Muscle of back (tissue), 11 donors: ENCODE results near the gene MXRA8. TPM values are rescaled to one million over a fixed set of nuclear protein-coding genes. Genes with fewer than 3 reads are reported as not detected.
"Not testable (repeated sequence)": the region's sequence is repeated elsewhere in the genome, so short reads cannot be mapped to it uniquely, and the experiment has no call there.

Source experiments
- DNase-seq, 3 donors: peaks; one replicate each; pipeline versions ENCODE4 v3.0.0 to v3.0.0-alpha.2; 2013
- polyA plus RNA-seq, 10 donors: library from polyadenylated mRNA; unstranded; fragments of 120-200 nt; gene quantifications; one replicate each; pipeline ENCODE4 v1.2.1, GENCODE V29; 2013; ENCODE audit not compliant: insufficient read length in 10 of 10

MXRA8 gene
- polyA plus RNA-seq, 10 donors: 52.6 to 111 (median 69.8) TPM

DNA sequence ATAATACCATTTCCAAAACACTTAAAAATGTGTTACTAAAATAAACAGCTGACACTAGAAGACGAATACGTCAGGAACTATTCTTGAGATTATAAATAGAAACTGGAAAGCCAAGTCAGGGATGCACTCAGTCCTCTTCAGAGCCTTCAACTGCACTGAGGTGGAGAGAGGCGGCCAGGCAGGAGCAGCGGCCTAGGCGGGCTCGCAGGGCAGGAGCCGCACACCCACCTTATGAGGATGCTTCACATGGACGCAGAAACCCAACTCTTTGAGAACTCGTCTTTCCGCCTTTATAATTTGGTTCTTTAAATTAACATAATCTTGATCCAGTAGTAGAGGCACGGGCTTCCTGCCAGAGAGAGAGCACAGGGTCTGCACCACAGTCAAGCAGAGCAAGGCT, 36.8 kb upstream of the MXRA8 start:
- no peak for DNase-seq

GRCh38 chr1:1394116-1394515, 35.8 kb upstream of the MXRA8 start:
- DNase-seq: no peak

DNA sequence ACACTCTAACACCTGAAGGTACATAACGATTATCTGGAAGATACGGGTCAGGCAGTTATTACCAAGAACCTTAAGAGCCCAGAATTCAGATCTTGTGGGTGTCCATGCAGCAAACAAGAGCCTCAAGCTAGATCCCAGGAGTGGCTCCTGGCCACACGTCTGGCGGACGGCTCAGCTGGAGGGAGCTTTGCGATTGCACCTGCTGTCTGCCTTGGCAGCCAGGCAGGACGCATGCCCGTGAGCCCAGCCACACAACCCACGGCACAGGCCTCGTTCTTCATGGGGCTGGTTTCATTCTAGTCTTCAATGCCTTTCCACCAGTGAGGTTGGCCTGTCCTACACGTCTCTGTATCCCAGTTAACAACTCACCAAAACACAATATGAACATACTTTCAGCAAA, 35.1 kb upstream of the MXRA8 start:
- DNase-seq: no peak

DNA sequence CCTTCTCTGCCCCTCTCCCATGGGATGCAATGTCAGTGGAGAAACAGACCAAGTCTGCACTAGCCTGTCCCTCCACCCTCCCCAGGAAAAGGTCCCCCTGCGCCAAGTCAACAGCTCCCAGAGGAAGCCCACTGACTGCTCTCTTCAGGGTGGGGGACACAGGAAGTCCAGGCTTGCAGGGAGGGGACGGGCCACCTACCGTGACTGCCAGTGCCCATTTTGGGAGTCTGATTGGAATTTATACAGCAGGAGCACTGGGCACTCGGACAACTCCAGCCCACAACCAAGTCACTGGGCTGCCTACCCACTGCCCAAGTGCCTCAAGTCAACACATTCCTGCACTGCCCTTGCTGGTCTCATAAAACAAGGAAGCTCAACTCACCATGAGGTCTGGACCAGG, 34.7 kb upstream of the MXRA8 start:
- DNase-seq: no peak

GRCh38 chr1:1391225-1391624, 32.9 kb upstream of the MXRA8 start:
- no peak for DNase-seq

DNA sequence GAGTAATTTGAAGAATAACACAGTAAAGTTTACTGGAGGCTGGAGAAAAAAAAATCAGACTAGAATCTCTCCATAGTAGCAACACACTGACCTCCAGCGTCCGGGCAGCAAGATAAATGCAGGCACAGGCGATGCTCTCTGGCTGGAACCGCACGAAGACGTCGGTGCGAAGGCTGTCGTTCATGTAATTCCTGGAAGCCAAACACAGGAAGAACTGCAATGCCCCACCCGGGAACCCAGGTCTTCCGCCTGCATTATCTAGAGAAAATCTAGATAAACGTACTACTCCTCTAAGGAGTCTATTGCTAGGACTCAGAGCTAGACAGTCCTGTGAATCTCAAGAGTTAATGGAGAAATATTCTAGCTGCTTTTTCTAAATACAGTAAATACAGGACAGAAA, 32.3 kb upstream of the MXRA8 start:
- no peak for DNase-seq

GRCh38 chr1:1388078-1388472, 29.7 kb upstream of the MXRA8 start:
- no peak for DNase-seq

GRCh38 chr1:1387098-1388077, 29.0 kb upstream of the MXRA8 start:
- DNase-seq: no peak

GRCh38 chr1:1385931-1386330, 27.6 kb upstream of the MXRA8 start:
- DNase-seq: no peak

- not testable (repeated sequence) for DNase-seq
Measured at GRCh38 chr1:1385339-1385738, 27.0 kb upstream of the MXRA8 start.

- no peak for DNase-seq
Measured at GRCh38 chr1:1381294-1381693, 22.9 kb upstream of the MXRA8 start.

DNA sequence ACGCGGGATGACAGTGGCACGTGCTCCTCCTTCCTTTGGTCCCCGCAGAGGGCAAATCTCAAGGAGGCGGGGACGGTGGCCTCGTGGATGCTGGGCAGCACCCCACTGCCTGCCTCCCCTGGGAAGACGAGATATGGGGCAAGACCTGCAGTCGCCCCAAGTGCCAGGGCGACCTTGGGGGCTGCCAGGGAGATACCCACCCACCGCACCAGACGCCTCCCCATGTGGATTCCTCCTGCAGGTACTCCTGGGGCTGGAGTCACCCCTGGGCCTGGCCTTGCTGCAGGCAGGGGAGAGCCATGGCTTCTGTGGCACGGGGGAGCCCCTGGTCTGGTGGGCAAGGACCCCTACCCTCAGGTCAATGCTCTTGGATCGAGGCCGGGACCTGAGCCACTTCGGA, 22.5 kb upstream of the MXRA8 start:
- no peak for DNase-seq

DNA sequence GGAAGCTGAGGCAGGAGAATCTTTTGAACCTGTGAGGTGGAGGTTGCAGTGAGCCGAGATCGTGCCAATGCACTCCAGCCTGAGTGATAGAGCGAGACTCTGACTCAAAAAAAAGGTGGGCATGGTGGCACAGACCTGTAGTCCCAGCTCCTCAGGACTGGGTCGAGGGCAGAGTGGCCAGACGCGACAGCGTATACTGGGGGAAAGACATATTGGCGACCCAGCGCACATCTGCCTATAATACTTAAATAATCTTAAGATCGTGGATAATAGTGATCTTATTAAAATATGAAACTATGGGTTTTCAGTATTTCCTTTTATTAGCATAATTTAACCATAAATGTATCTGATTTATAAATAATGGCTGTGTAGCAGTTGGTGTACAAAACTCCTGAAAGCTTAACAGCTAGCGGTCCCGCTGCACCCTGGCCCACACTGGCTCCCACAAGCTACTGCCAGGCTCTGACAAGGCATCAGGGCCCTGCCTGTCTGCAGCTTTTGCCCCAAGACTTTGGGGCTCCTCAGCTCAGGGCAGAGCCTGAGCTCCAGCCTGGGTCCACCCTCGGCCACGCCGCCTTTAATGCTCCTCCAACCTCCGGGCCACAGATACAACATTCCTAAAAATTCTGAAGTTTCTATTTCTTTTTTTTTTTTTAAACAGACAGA, 19.3 kb upstream of the MXRA8 start:
- DNase-seq: no peak

DNA sequence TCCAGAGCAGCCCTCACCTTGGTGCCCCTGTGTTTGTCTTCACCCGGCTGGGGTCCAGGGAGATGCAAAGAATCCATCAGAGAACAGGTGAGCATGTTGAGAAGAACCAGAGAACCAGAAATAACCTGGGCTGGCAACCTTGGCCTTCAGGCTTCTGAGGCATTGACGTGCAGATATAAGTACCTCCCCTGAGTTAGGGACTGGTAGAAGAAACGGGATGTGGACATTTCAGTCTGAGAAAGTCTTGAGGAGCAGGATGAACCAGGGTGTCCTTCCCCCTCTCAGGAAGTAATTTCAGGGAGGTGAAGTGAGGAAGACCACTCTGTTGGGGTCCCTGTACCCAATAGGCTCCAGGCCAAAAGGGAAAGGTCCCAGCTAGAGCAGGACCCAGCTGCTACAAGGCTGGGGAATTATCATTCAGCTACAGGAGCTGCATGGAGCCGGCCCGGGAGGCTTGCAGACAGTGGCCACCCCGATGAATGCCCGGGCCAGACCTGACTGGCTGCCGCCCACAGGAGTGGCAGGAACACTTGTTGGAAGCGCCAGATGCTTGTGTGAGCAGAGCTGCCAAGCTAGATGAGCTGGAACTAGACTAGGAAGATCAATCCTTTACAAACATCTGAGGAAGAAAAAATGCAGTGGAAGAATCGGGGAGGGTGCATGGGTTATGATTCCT, 18.3 kb upstream of the MXRA8 start:
- no peak for DNase-seq

- peak; percentile 100 for DNase-seq
Measured at GRCh38 chr1:1374929-1375662, 16.7 kb upstream of the MXRA8 start, which contains the start of gene AURKAIP1. Gene AURKAIP1 (minus strand): TSS chr1:1375207. CDS start chr1:1374756, 451 bp downstream.

DNA sequence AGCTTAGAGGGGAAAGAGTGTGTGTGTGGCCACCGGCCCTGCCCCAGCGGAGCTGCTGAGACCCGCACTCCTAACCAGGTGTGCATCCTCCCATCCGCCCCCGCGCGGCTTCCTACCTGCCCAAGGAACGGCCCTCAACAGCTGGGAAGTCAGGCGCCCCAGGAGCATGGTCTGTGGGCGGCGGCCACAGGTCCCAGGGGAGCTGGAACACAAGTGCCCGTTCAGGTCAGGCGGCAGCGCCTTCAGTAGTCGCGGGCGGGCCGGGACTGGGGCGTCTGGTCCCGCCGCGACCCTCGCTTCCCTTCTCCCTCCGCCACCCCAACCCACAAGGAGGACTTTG, 16.2 kb upstream of the MXRA8 start:
- no peak for DNase-seq

- DNase-seq: no peak
Measured at GRCh38 chr1:1373815-1374588, 15.6 kb upstream of the MXRA8 start.

DNA sequence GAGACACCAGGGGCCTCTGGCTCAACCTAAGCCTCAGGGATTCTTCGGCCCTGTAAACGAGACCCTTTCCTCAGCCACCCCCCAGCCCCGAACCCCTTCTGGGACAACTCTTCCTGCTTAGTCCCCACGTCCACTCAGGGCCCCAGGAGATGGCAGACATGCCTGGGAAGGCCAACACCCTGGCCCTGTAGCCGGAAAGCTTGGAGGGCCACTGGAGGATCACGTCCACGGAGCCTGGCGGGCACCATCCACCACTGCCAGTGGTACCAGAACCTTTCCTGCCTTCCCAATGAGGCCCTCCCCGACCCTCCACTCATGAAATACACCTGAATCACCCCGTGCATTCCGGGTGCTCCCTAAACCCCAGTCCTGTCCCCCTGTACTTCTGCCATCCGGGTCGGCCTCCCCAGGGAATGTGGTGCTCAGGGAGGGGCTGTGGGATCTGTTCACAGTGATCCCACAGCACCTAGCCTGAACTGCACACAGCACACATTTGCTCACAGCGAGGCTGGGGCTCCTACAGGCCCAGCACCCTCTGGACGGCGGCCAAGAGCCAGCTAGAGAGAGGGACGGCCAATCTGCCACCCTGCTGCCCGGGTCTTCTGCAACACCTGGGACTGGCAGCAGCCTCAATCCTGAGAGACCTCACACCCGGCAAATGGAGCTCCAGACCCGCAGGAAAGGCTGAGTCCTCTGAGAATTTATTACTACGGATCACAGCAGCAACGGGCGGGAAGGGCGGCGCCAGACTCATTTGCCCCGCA, 14.9 kb upstream of the MXRA8 start:
- no peak for DNase-seq

GRCh38 chr1:1371746-1372711, 13.7 kb upstream of the MXRA8 start:
- DNase-seq: peak in 1 of 3 donors; percentile 76
